IPS DF 6.9 (cell line): Measurements from ENCODE around the gene RPS27L.
"Not testable (repeated sequence)": the region's sequence is repeated elsewhere in the genome, so short reads cannot be mapped to it uniquely, and the experiment has no call there.

Experiments
- DNase-seq: peaks from one replicate; pipeline ENCODE4 v3.0.0-alpha.2; 2013; ENCODE audit warnings: low read depth, low spot score
- H3K27ac ChIP-seq: one replicate; pipeline ENCODE4 v1.5.1; 2013; ENCODE audit warnings: low read length, control low read depth
- H3K27me3 ChIP-seq: 2 replicates; pipeline ENCODE4 v1.6.1; 2013; ENCODE audit warnings: mild to moderate bottlenecking, low read length; ENCODE audit not compliant: control insufficient read depth, insufficient read depth
- H3K36me3 ChIP-seq: 2 replicates; pipeline ENCODE4 v1.6.1; 2013; ENCODE audit warnings: low read length; ENCODE audit not compliant: control insufficient read depth, insufficient read depth
- H3K4me1 ChIP-seq: 2 replicates; pipeline ENCODE4 v1.6.1; 2013; ENCODE audit warnings: low read length; ENCODE audit not compliant: control insufficient read depth, insufficient read depth
- H3K4me3 ChIP-seq: 2 replicates; pipeline ENCODE4 v1.5.1; 2013; ENCODE audit warnings: mild to moderate bottlenecking, low read length
- H3K9me3 ChIP-seq: 2 replicates; pipeline ENCODE4 v1.6.1; 2013; ENCODE audit warnings: low read length, inconsistent platforms; ENCODE audit not compliant: control insufficient read depth, insufficient read depth
- WGBS: extraction: QIAGEN DNeasy Blood & Tissue Kit; methylation state at CpG from one replicate; pipeline ENCODE4 v1.1.7; 2013; ENCODE audit warnings: mixed read lengths, missing lambda C conversion rate; ENCODE audit not compliant: insufficient read length, insufficient coverage; 5-methylcytosine and 5-hydroxymethylcytosine counted together

RPS27L gene

DNA sequence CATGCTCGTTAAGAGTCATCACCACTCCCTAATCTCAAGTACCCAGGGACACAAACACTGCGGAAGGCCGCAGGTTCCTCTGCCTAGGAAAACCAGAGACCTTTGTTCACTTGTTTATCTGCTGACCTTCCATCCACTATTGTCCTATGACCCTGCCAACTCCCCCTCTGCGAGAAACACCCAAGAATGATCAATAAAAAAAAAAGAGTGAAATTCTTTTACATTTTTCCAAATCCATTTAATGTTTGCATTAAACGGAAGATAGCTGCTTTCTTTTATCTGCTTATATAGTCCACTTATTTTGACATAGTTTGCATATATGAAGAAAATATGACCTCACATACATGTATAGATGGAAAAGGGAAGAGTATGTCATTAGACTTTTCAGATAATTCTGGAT is 57.7 kb downstream of the RPS27L start:
- H3K27me3 ChIP-seq, H3K36me3 ChIP-seq, H3K4me1 ChIP-seq, H3K4me3 ChIP-seq, H3K27ac ChIP-seq, DNase-seq, H3K9me3 ChIP-seq: not testable (repeated sequence)
- no CpG with 5 or more reads among the region's 5 CpGs for WGBS

DNA sequence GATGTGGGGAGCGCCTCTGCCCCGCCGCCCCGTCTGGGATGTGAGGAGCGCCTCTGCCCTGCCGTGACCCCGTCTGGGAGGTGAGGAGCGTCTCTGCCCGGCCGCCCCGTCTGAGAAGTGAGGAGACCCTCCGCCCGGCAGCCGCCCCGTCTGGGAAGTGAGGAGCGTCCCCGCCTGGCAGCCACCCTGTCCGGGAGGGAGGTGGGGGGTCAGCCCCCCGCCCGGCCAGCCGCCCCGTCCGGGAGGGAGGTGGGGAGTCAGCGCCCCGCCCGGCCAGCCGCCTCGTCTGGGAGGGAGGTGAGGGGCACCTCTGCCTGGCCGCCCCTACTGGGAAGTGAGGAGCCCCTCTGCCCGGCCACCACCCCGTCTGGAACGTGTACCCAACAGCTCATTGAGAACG is 58.4 kb downstream of the RPS27L start:
- not testable (repeated sequence) for H3K4me1 ChIP-seq, H3K9me3 ChIP-seq, DNase-seq, H3K27ac ChIP-seq, H3K36me3 ChIP-seq, H3K4me3 ChIP-seq, H3K27me3 ChIP-seq
- no CpG with 5 or more reads among the region's 33 CpGs for WGBS
